DMS153 (cell line): ENCODE results near the gene FAM193B.

Experiments
- DNase-seq: peaks from one replicate; lab custom pipeline; 2025; lab: John Stamatoyannopoulos, UW

The FAM193B gene

GRCh38 chr5:177470759-177471536, 83.4 kb downstream of the FAM193B start:
- no peak for DNase-seq
